Activated naive CD4-positive, alpha-beta T cell treated with anti-CD3 and anti-CD28 coated beads, Interleukin-2, amount 50 U/mL, for 72 hours (primary cell): Measurements from ENCODE around the gene CKAP5. TPM values are rescaled to one million over a fixed set of nuclear protein-coding genes. Genes with fewer than 3 reads are reported as not detected.
A peak's percentile ranks its signal among the peaks of the same experiment; 100 is the strongest.

Experiments
- ATAC-seq, 2 donors: fragments of 150-1000 bp; cut with Tn5 transposase; 2 replicates each; pipeline ENCODE4 v1.10.0; 2021; ENCODE audit warnings: mild to moderate bottlenecking in 2 of 2, moderate library complexity in 2 of 2
- DNase-seq, 2 donors: peaks; one replicate each; pipeline ENCODE4 v3.0.0; 2021 to 2022; ENCODE audit warnings: low spot score in 2 of 2
- H3K27ac Mint-ChIP-seq, 2 donors: one replicate each; pipeline ENCODE4 v1.8.0; 2022; ENCODE audit warnings: mild to moderate bottlenecking in 2 of 2, mixed read lengths in 2 of 2
- H3K36me3 Mint-ChIP-seq, 2 donors: one replicate each; pipeline ENCODE4 v1.8.0; 2022; ENCODE audit warnings: mixed read lengths in 2 of 2
- H3K9me3 Mint-ChIP-seq, 2 donors: one replicate each; pipeline ENCODE4 v1.8.0; 2022; ENCODE audit warnings: mixed read lengths in 2 of 2
- total RNA-seq, 2 donors: library from RNA; stranded (reverse); gene quantifications; one replicate each; pipeline ENCODE4 v1.2.3, GENCODE V29; 2022

Gene CKAP5
- total RNA-seq, 2 donors from 2014 or later: 160 to 188 TPM

- ATAC-seq (no peak), DNase-seq (no peak)
- H3K9me3 Mint-ChIP-seq: no peaks in the 10 kb centered on the region
- no peaks in the 10 kb centered on the region for H3K36me3 Mint-ChIP-seq
- H3K27ac Mint-ChIP-seq: no peak overlapping the region
These were observed 14.1 kb upstream of the CKAP5 start for GRCh38 chr11:46860218-46860617.

- no peak for DNase-seq
- Mint-ChIP-seq H3K9me3 (no peaks in the 10 kb centered on the region), H3K27ac (no peak overlapping the region)
These were observed 13.0 kb upstream of the CKAP5 start for GRCh38 chr11:46858920-46859546.

DNA sequence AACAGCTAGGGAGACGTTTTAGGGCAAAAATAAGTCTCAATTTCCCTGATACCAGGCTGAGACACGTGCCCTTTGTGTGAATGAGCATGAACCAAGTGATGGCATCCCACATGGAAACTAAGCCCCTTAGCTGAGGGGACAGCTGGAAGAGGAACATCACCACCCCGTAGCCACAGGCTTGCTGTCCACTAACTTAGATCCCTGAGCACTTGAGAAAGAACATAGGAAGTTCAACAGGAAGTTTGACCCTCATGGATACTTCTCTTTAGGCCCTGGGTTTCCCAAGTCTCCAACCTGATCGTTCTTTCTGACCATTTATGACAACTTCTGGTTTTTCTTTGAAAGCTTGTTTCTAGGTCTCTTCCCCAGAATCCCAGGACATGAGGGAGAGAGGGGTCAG, 11.6 kb upstream of the CKAP5 start:
- DNase-seq (no peak), ATAC-seq (no peak)
- Mint-ChIP-seq H3K27ac (no peak overlapping the region), H3K36me3 (no peaks in the 10 kb centered on the region), H3K9me3 (no peaks in the 10 kb centered on the region)

More at GRCh38 chr11:46858920-46859546, 13.0 kb upstream of the CKAP5 start:
- no peaks in the 10 kb centered on the region for H3K36me3 Mint-ChIP-seq
- no peak for ATAC-seq

GRCh38 chr11:46856605-46857343, 10.7 kb upstream of the CKAP5 start:
- DNase-seq: no peak
- H3K27ac Mint-ChIP-seq: no peak overlapping the region
- no peaks in the 10 kb centered on the region for H3K36me3 Mint-ChIP-seq
- ATAC-seq: no peak
- H3K9me3 Mint-ChIP-seq: no peaks in the 10 kb centered on the region

- DNase-seq: no peak
- no peaks in the 10 kb centered on the region for H3K9me3 Mint-ChIP-seq
- no peak overlapping the region for H3K27ac Mint-ChIP-seq
- ATAC-seq: no peak
- no peaks in the 10 kb centered on the region for H3K36me3 Mint-ChIP-seq
These were observed 9.8 kb upstream of the CKAP5 start for GRCh38 chr11:46855863-46856262.

DNA sequence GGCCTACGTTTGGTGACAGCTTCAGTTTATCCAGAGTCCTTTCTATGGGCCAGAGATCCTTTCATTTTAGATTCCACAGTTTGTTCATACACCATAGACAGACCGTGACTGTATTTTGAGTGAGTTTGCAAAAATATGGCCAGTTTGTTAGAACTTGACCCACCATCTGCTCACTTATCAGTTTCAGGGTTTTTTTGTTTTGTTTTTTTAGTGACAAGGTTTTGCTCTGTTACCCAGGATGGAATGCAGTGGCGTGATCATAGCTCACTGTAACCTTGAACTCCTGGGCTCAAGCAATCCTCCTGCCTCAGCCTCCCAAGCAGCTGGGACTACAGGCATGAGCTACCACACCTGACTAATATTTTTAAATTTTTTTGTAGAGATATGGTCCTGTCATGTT, 9.1 kb upstream of the CKAP5 start:
- ATAC-seq (no peak), DNase-seq (no peak)
- no peaks in the 10 kb centered on the region for H3K9me3 Mint-ChIP-seq
- H3K36me3 Mint-ChIP-seq: no peaks in the 10 kb centered on the region
- H3K27ac Mint-ChIP-seq: no peak overlapping the region

- DNase-seq (no peak), ATAC-seq (no peak)
- no peaks in the 10 kb centered on the region for H3K9me3 Mint-ChIP-seq
- H3K27ac Mint-ChIP-seq: no peak overlapping the region
- peaks cover 5 to 6% of the 10 kb centered on the region in 2 donors for H3K36me3 Mint-ChIP-seq
These were observed 4.8 kb upstream of the CKAP5 start for GRCh38 chr11:46850829-46851380.

DNA sequence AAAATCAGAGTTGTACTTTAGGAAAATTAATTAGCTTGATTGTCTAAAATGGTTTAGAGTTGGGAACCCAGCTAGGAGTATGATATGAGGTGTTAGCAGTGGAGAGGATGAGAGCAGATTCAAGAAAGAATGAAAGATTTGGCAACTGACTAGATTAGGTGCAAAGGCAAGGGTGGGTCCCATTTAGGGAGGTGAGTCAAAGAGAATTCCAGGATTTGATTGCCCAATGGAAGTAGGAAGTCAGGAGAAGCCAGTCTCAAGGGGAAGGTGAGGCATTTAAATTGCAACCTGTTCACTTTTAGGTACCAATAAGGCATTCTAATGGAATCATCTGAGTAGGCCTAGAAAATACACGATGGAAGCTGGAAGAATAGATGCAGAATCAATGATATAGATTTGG, 3.6 kb upstream of the CKAP5 start:
- DNase-seq (no peak), ATAC-seq (no peak)
- H3K9me3 Mint-ChIP-seq: no peaks in the 10 kb centered on the region
- H3K36me3 Mint-ChIP-seq: peaks cover 12 to 14% of the 10 kb centered on the region in 2 donors
- no peak overlapping the region for H3K27ac Mint-ChIP-seq

GRCh38 chr11:46846510-46846830, 390 bp upstream of the CKAP5 start:
- Mint-ChIP-seq H3K9me3 (no peaks in the 10 kb centered on the region), H3K27ac (peak overlapping the region; percentile 88 to 97), H3K36me3 (peaks cover 19 to 34% of the 10 kb centered on the region in 2 donors)
- ATAC-seq (peak; percentile 1 to 8), DNase-seq (no peak)

DNA sequence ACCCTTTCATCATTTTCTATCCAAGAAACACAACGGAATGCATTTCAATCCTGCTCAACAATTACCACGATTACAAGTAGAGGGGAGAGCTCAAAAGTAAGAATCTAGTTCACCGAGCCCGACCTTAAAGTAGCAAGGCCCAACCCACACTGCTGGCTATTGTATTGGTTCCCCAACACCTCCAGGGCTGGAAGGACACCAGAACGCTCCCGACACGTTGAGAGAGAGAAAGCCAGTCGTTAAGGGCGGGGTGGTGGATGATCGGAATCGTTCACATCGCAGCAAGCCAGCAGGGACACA, 690 bp downstream of the CKAP5 start:
- DNase-seq (no peak), ATAC-seq (no peak)
- no peaks in the 10 kb centered on the region for H3K9me3 Mint-ChIP-seq
- H3K36me3 Mint-ChIP-seq: peaks cover 19 to 34% of the 10 kb centered on the region in 2 donors
- peak overlapping the region; percentile 88 to 94 for H3K27ac Mint-ChIP-seq

DNA sequence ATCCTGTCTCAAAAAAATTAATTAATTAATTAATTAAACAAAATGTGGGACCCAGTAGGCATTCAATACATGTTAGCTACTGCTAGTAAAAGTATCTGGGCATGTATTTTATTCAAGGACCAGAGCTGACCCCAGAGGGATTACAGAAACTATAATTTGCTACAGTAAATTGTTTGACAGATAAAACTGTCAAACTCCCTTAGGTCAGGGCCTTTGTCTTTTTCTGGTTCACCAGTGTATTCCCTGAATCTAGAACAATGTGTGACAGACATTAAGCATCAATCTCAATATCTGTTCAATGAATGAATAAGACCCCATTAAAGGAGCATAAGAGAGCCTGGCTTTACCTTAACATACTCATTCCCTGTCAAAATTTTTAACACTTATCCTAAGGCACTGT, 6.0 kb downstream of the CKAP5 start:
- no peak for DNase-seq
- Mint-ChIP-seq H3K36me3 (peaks cover 7 to 25% of the 10 kb centered on the region in 2 donors), H3K27ac (no peak overlapping the region)

GRCh38 chr11:46838501-46838900, 7.6 kb downstream of the CKAP5 start:
- Mint-ChIP-seq H3K36me3 (peaks cover 4 to 13% of the 10 kb centered on the region in 2 donors), H3K27ac (no peak overlapping the region), H3K9me3 (no peaks in the 10 kb centered on the region)
- ATAC-seq: no peak
- no peak for DNase-seq

More for the DNA sequence above, 6.0 kb downstream of the CKAP5 start:
- H3K9me3 Mint-ChIP-seq: no peaks in the 10 kb centered on the region
- no peak for ATAC-seq

- DNase-seq (no peak), ATAC-seq (no peak)
- no peak overlapping the region for H3K27ac Mint-ChIP-seq
- H3K9me3 Mint-ChIP-seq: no peaks in the 10 kb centered on the region
- H3K36me3 Mint-ChIP-seq: peaks cover 0 to 6% of the 10 kb centered on the region in 2 donors
These were observed 8.2 kb downstream of the CKAP5 start for GRCh38 chr11:46837860-46838259.

DNA sequence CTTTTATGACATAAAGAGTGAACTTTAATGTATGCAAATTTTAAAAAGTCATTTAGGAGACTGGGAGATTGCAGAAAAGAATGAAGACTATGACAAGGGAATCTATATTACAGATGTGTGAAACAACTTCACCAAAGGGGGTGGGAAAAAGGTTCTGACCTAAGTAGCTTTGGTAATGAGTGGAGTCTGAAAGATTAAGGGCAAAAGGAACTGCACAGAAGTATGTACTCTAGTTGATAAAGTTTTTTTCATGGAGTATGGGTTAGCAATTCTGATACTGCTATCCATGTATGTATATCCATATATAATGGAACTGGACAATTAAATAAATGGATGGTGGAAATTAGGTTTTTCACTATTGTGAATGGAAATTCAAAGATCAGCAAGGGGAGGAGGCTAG, 9.2 kb downstream of the CKAP5 start:
- Mint-ChIP-seq H3K27ac (no peak overlapping the region), H3K36me3 (peaks cover 0 to under 1% of the 10 kb centered on the region in 2 donors), H3K9me3 (no peaks in the 10 kb centered on the region)
- DNase-seq (no peak), ATAC-seq (no peak)

DNA sequence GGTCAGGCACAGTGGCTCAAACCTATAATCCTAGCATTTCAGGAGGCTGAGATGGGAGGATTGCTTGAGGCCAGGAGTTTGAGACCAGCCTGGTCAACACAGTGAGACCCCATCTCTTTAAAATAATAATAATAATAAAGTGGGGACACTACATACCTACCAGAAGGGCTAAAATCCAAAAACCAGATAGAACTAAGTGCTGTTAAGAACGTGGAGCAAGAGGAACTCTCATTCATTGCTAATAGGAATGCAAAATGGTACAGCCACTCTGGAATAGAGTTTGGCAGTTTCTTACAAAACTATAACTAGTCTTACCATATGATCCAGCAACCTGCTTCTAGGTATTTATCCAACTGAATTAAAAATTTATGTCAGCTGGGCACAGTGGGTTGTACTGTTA, 9.6 kb downstream of the CKAP5 start:
- H3K36me3 Mint-ChIP-seq: no peaks in the 10 kb centered on the region
- ATAC-seq (no peak), DNase-seq (no peak)
- no peaks in the 10 kb centered on the region for H3K9me3 Mint-ChIP-seq
- no peak overlapping the region for H3K27ac Mint-ChIP-seq

DNA sequence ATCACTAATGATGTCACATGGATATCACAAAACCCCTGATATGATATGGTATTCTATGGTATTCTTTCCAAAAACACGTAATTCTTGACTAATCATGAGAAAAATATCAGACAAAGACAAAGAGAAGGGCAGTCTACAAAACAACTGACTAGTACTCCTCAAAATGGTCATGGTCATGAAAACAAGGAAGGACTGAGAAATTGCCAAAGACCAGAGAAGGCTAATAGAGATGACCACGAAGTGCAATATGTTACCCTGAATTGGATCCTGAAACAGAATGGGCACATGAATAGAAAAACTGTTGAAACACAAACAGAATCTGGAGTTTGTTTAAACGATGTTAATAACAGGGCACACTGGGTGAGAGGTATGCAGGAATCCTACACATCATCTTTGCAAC, 10.2 kb downstream of the CKAP5 start:
- Mint-ChIP-seq H3K36me3 (no peaks in the 10 kb centered on the region), H3K27ac (no peak overlapping the region), H3K9me3 (no peaks in the 10 kb centered on the region)
- no peak for ATAC-seq
- DNase-seq: no peak

DNA sequence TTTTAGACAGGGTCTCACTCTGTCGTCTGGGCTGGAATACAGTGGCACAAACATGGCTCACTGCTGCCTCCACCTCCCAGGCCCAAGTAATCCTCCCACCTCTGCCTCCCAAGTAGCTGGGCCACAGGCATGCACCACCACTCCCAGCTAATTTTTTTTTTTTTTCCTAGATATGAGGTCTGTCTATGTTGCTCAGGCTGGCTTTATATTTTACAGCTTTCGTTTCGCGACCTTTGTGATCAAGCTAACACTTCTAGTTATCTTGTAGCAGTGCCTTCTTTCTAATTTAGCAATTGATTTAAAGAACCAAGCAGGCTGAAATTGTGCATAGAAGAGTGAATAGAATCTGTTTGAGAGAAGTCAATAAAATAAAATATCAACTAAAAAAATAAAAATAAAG, 11.3 kb downstream of the CKAP5 start:
- Mint-ChIP-seq H3K27ac (no peak overlapping the region), H3K36me3 (no peaks in the 10 kb centered on the region), H3K9me3 (no peaks in the 10 kb centered on the region)
- DNase-seq (no peak), ATAC-seq (no peak)
